ENCODE results near the gene HBA2.
"Not testable (repeated sequence)": the region's sequence is repeated elsewhere in the genome, so short reads cannot be mapped to it uniquely, and the experiment has no call there.

Gene HBA2

GRCh38 chr16:172374-172941 lies at the start of gene HBA2:
TSS of gene HBA2 (plus strand) at chr16:172876. CDS start at chr16:172913, 37 bp downstream.
- DNase-seq = not testable (repeated sequence)

GRCh38 chr16:123558-124350 lies 48.9 kb upstream of the HBA2 start:
- DNase-seq = not testable (repeated sequence)

GRCh38 chr16:125011-125410 lies 47.7 kb upstream of the HBA2 start:
- no peak for DNase-seq

- no peak for DNase-seq
Observed at GRCh38 chr16:129075-129474, 43.6 kb upstream of the HBA2 start.

GRCh38 chr16:130533-131173 lies 42.0 kb upstream of the HBA2 start:
- DNase-seq = no peak

- no peak for DNase-seq
Observed at GRCh38 chr16:132120-132519, 40.6 kb upstream of the HBA2 start.

- no peak for DNase-seq
Observed at GRCh38 chr16:133716-134115, 39.0 kb upstream of the HBA2 start.

GRCh38 chr16:138049-138417 lies 34.6 kb upstream of the HBA2 start:
- no peak for DNase-seq

GRCh38 chr16:140175-140857 lies 32.4 kb upstream of the HBA2 start:
- DNase-seq = no peak

- DNase-seq = no peak
Observed at GRCh38 chr16:142405-142967, 30.2 kb upstream of the HBA2 start.

GRCh38 chr16:143047-143446 lies 29.6 kb upstream of the HBA2 start:
- DNase-seq = no peak

GRCh38 chr16:143456-143855 lies 29.2 kb upstream of the HBA2 start:
- no peak for DNase-seq

- DNase-seq = no peak
Observed at GRCh38 chr16:144797-145252, 27.9 kb upstream of the HBA2 start.

GRCh38 chr16:146646-147045 lies 26.0 kb upstream of the HBA2 start:
- DNase-seq = no peak

- no peak for DNase-seq
Observed at GRCh38 chr16:149024-149660, 23.5 kb upstream of the HBA2 start.

GRCh38 chr16:152141-153128 lies 20.2 kb upstream of the HBA2 start, which contains the start of gene HBZ:
TSS of gene HBZ (plus strand) at chr16:152644. CDS start at chr16:152910, 266 bp downstream.
- DNase-seq = no peak

- DNase-seq = not testable (repeated sequence)
Observed at GRCh38 chr16:153129-153521, 19.6 kb upstream of the HBA2 start.

GRCh38 chr16:153550-154216 lies 19.0 kb upstream of the HBA2 start:
- not testable (repeated sequence) for DNase-seq

GRCh38 chr16:154217-155030 lies 18.3 kb upstream of the HBA2 start:
- peak in 1 of 2 experiments; percentile 40 for DNase-seq

GRCh38 chr16:155031-155398 lies 17.7 kb upstream of the HBA2 start:
- DNase-seq = no peak
